Measurements from ENCODE around the gene SPATA3.

SPATA3 gene

DNA sequence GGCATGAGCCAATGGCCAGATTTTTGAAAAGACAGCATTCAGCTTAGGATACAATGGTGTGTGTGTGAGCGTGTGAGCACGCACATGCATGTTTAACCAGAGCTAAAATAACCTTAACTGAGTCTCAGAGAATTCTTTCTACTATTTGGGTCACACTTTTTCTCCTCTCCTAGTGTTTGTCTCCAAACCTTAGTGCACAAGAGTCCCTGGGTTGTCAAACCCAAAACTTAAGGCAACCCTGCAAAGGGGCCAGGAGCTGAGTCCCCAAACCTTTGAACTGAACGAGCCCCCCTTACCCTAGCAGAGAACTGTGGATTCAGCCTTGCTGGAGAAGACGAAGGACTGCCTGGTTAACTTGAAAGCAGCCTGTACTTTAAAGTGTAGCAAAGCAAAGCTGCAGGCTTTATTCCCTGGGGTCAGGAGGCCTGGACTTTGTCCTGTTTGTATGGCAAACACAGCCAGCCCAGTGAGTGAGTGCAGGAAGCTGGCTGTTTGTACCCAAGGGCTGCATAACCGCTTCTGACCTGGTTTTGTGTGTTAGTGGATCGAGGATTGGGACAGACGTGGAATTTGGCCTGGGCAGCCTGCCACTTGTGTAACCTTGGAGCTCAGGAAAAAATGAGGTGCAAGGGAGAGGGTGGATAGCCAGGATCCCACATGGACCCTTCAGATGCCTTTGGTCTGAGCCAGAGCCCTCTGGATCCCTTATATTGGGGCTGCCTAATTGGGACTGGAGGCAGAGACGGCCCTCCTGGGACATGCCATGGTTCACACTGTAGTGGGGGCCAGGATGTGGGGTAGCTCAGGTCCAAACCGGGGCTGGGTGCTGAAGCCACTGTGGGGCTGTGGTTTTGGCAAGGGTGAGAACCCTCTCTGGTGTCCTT lies 54.3 kb downstream of the SPATA3 start:
- Histone ChIP-seq H3F3A (ENCODE audit: insufficient read depth, low read length) (no peaks in the 10 kb centered on the region), H3K9me2 (ENCODE audit: low read depth, low read length) (no peaks in the 10 kb centered on the region), H3K27me3 (ENCODE audit: insufficient read depth, low read length) (0 out of 2 replicates have a peak, but pooled peaks cover 3% of the 10 kb centered on the region), H3K4me2 (ENCODE audit: low read length) (no peak overlapping the region), H3K9me3 (ENCODE audit: low read length) (no peaks in the 10 kb centered on the region), H2AFZ (ENCODE audit: low read length) (no peak overlapping the region), H3K4me3 (ENCODE audit: low read depth, low read length, poor library complexity, severe bottlenecking) (no peak overlapping the region), H3K36me3 (ENCODE audit: insufficient read depth, low read length) (no peaks in the 10 kb centered on the region), H3K4me1 (ENCODE audit: insufficient read depth, low read length, severe bottlenecking) (peaks cover 10% of the 10 kb centered on the region), H3K27ac (ENCODE audit: low read depth, low read length, poor library complexity, severe bottlenecking) (no peak overlapping the region), H4K20me1 (ENCODE audit: insufficient read depth, low read length) (no peaks in the 10 kb centered on the region), H3K9ac (ENCODE audit: low read length) (no peak overlapping the region), H3K79me2 (ENCODE audit: insufficient read depth, low read length) (no peaks in the 10 kb centered on the region)
- no peak for TF ChIP-seq EZH2 (IDR thresholded peaks at IDR 0.05; ENCODE audit: borderline replicate concordance, low read length)
- TF ChIP-seq, protein P1, sequence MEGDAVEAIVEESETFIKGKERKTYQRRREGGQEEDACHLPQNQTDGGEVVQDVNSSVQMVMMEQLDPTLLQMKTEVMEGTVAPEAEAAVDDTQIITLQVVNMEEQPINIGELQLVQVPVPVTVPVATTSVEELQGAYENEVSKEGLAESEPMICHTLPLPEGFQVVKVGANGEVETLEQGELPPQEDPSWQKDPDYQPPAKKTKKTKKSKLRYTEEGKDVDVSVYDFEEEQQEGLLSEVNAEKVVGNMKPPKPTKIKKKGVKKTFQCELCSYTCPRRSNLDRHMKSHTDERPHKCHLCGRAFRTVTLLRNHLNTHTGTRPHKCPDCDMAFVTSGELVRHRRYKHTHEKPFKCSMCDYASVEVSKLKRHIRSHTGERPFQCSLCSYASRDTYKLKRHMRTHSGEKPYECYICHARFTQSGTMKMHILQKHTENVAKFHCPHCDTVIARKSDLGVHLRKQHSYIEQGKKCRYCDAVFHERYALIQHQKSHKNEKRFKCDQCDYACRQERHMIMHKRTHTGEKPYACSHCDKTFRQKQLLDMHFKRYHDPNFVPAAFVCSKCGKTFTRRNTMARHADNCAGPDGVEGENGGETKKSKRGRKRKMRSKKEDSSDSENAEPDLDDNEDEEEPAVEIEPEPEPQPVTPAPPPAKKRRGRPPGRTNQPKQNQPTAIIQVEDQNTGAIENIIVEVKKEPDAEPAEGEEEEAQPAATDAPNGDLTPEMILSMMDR (IDR thresholded peaks at IDR 0.05; ENCODE audit: low read length): no peak

DNA sequence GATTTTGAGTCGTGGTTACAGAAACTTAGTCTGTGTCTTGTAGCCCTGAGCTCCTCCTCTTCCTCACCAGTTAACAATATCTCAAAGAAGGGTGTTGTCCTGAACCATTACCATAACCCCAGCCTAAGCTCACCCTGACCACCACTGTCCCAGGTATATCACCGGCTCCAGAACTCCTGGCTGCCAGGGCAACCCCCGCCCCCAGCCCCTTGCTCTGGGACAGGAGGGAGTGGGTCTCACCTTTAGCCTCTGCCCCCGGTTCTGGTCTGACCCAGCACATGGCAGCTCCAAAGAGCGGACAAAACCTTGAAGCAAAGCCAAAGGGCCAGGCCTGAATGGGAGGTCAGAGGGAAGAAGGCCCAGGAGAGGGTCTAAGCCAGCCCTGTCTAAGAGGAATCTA lies 55.2 kb downstream of the SPATA3 start:
- H3K9ac ChIP-seq (ENCODE audit: low read length): no peak overlapping the region
- H2AFZ ChIP-seq (ENCODE audit: low read length): no peak overlapping the region
- no peaks in the 10 kb centered on the region for H4K20me1 ChIP-seq (ENCODE audit: insufficient read depth, low read length)
- TF ChIP-seq, protein P1 (IDR thresholded peaks at IDR 0.05; ENCODE audit: low read length): no peak
- no peak for TF ChIP-seq EZH2 (IDR thresholded peaks at IDR 0.05; ENCODE audit: borderline replicate concordance, low read length)
- H3K4me3 ChIP-seq (ENCODE audit: low read depth, low read length, poor library complexity, severe bottlenecking): no peak overlapping the region
- peaks cover 10% of the 10 kb centered on the region for H3K4me1 ChIP-seq (ENCODE audit: insufficient read depth, low read length, severe bottlenecking)
- H3K79me2 ChIP-seq (ENCODE audit: insufficient read depth, low read length): no peaks in the 10 kb centered on the region
- no peaks in the 10 kb centered on the region for H3F3A ChIP-seq (ENCODE audit: insufficient read depth, low read length)
- H3K9me2 ChIP-seq (ENCODE audit: low read depth, low read length): no peaks in the 10 kb centered on the region
- no peak overlapping the region for H3K27ac ChIP-seq (ENCODE audit: low read depth, low read length, poor library complexity, severe bottlenecking)
- no peaks in the 10 kb centered on the region for H3K9me3 ChIP-seq (ENCODE audit: low read length)
- no peak overlapping the region for H3K4me2 ChIP-seq (ENCODE audit: low read length)
- no peaks in the 10 kb centered on the region for H3K36me3 ChIP-seq (ENCODE audit: insufficient read depth, low read length)
- H3K27me3 ChIP-seq (ENCODE audit: insufficient read depth, low read length): 0 out of 2 replicates have a peak, but pooled peaks cover 3% of the 10 kb centered on the region

DNA sequence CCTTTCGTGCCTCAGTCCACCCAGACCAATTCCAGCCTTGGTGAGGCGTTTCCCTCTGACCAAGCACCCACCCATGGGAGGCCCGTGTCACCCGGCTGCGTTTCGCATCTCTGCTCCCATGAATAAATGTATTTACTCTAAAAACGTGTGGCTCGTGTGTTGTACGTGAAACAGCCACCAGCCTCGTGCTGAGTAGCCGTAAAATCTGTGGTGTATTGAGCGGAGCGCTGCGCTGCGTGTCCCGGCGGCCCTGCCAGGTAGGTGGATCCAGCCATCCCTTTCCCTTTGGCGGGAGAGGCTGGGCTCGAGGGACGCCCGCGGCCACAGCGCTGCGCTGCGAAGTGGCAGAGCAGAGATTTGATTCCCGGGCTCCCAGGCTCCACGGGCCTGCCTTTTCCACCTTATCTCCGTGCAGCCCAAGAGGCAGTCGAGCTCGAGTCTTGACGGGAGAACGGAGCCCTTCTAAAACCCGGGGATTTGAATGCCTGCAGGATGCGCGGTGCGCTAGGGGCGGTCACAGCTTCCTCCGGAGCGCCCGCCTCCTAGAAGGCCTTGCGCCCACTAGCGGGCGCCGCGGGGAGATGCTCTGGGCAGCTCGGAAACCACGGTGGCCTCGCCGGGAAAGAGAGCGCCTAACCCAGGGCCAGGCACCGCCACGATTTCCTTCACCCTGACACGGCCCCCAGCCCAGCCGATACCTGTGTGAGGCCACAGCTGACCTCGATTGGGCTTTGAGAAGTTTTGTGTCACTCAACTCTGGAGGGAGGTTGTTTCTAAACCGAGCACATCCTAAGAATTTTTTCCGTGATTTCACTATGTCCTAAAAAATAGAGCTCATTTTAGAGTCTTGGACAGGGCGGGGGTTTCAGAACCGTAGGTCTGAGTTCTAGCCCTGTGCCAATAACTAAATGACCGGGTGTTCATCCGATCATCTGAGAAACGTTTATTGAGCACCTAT lies 56.9 kb downstream of the SPATA3 start:
- Histone ChIP-seq H2AFZ (ENCODE audit: low read length) (peak overlapping the region; percentile 66), H3K4me1 (ENCODE audit: insufficient read depth, low read length, severe bottlenecking) (peaks cover 12% of the 10 kb centered on the region), H4K20me1 (ENCODE audit: insufficient read depth, low read length) (no peaks in the 10 kb centered on the region), H3K27me3 (ENCODE audit: insufficient read depth, low read length) (0 out of 2 replicates have a peak, but pooled peaks cover 3% of the 10 kb centered on the region), H3K79me2 (ENCODE audit: insufficient read depth, low read length) (peaks cover 10% of the 10 kb centered on the region), H3K4me3 (ENCODE audit: low read depth, low read length, poor library complexity, severe bottlenecking) (peak overlapping the region; percentile 70), H3K36me3 (ENCODE audit: insufficient read depth, low read length) (no peaks in the 10 kb centered on the region), H3F3A (ENCODE audit: insufficient read depth, low read length) (no peaks in the 10 kb centered on the region), H3K27ac (ENCODE audit: low read depth, low read length, poor library complexity, severe bottlenecking) (no peak overlapping the region), H3K9me2 (ENCODE audit: low read depth, low read length) (no peaks in the 10 kb centered on the region), H3K9ac (ENCODE audit: low read length) (peak overlapping the region; percentile 64), H3K4me2 (ENCODE audit: low read length) (peak overlapping the region; percentile 96), H3K9me3 (ENCODE audit: low read length) (no peaks in the 10 kb centered on the region)
- TF ChIP-seq EZH2 (IDR thresholded peaks at IDR 0.05; ENCODE audit: borderline replicate concordance, low read length): no peak
- TF ChIP-seq, protein P1 (IDR thresholded peaks at IDR 0.05; ENCODE audit: low read length): peak; percentile 86

Data from OCI-LY1 (cell line).